Activated T-cell treated with anti-CD3 and anti-CD28 coated beads for 24 hours (primary cell): ENCODE results near the gene LRRK1.
"Not testable (repeated sequence)": the region's sequence is repeated elsewhere in the genome, so short reads cannot be mapped to it uniquely, and the experiment has no call there.

Experiments
- DNase-seq: peaks from one replicate; pipeline ENCODE4 v3.0.0-alpha.2; 2020; ENCODE audit warnings: low read depth

LRRK1 gene

DNA sequence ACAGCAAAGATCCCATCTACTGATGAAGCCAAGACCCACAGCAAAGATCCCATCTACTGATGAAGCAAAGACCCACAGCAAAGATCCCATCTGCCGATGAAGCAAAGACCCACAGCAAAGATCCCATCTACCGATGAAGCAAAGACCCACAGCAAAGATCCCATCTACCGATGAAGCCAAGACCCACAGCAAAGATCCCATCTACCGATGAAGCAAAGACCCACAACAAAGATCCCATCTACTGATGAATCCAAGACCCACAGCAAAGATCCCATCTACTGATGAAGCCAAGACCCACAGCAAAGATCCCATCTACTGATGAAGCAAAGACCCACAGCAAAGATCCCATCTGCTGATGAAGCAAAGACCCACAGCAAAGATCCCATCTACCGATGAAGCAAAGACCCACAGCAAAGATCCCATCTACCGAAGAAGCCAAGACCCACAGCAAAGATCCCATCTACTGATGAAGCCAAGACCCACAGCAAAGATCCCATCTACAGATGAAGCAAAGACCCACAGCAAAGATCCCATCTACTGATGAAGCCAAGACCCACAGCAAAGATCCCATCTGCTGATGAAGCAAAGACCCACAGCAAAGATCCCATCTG lies 176.7 kb downstream of the LRRK1 start:
- DNase-seq = not testable (repeated sequence)

DNA sequence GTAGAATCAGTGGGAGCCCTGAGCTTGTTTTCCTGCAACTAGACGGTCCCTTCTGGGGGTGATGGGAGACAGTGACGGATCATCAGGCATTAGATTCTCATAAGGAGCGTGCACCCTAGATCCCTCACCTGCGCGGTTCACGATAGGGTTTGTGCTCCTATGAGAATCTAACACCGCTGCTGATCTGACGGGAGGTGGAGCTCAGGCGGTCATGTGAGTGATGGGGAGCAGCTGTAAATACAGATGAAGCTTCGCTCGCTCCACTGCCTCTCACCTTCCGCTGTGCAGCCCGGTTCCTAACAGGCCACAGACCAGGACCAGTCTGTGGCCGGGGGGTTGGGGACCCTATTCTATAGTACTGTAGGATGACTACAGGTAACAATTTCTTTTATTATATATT lies 178.0 kb downstream of the LRRK1 start:
- no peak for DNase-seq

DNA sequence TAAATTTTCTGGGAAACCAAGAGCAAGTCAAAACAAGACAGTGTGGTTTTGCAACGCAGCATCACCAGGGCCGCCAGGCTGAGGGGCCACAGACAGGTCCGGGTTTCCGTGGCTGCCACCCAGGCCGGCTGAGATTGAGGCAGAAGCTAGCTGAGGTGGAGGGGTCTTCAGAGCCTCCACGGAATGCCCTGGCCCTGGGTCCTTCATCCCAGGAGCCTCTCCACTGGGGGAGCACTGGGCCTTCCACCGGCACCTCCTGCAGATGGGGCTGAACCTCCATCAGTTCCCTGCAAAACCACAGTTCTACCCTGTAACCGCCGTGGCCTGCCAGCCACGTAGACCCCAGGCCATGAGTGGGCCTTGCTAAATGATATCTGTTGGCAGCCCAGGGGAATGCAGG lies 180.0 kb downstream of the LRRK1 start:
- no peak for DNase-seq

DNA sequence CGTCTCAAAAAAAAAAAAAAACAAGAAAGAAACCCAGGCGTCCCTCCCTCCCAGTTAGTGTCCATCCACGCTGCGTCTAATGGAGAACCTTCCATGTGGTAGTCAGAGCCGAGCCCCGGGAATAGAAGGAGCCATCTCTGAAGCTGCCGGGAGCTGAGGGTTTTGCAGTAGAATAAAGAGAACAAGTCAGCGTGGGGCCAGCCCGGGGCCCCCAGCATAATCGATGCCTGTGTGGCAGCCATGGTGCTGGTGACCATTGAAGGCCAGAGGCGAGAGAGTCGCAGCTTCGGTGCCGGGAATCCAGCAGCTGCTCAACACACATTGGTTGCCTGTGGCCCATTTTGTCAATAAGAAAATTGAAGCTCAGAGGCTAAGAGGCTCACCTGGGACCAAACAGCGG lies 181.0 kb downstream of the LRRK1 start:
- DNase-seq = no peak

DNA sequence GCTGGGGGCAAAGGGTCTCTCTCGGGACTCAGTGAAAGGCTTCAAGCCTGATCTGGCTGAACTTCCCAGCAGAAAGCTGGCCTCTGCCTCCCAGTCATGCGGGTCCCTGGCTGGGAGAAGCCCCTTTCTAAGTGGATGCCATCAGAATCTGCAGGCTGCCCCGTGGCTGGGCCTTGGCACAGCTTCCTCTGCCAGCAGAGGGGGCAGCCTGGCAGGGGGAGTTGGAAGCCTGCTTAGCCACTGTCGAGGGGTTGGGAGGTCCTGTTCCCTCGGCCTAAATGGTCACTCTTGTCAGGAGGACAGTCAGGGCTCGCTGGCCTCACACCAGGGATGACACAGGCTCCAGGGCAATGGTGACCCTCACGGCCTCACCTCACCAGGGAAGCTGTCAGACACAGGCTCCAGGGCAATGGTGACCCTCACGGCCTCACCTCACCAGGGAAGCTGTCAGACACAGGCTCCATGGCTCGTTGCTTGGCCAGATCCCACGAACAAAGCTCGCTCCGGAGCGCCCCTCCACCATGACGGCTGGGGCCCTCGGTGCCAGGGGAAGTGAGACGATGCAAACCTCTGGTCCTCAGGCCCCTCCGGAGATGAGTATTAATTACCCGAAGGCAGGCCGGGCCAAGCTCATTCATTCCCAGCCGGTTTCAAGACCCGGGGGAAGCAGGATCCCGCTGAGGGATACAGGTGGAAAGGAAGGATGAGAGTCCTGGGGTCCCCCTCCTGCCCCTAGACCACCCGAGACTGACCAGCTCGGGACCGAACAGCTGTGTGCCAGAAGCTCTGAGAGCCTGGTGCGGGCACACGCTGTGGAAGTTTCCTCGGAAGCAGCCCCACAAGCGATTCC lies 181.7 kb downstream of the LRRK1 start:
- no peak for DNase-seq

DNA sequence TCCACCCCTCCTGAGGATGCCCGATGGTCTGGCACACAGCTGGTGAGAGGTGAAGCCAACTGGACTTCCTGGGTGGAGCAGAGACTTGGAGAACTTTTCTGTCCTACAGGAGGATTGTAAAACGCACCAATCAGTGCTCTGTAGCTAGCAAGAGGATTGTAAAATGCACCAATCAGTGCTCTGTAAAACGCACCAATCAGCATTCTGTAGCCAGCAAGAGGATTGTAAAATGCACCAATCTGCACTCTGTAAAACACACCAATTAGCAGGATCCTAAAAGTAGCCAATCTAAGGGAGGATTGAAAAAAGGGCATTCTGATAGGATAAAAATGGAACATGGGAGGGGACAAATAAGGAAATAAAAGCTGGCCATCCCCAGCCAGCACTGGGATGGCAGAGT lies 182.5 kb downstream of the LRRK1 start:
- no peak for DNase-seq

DNA sequence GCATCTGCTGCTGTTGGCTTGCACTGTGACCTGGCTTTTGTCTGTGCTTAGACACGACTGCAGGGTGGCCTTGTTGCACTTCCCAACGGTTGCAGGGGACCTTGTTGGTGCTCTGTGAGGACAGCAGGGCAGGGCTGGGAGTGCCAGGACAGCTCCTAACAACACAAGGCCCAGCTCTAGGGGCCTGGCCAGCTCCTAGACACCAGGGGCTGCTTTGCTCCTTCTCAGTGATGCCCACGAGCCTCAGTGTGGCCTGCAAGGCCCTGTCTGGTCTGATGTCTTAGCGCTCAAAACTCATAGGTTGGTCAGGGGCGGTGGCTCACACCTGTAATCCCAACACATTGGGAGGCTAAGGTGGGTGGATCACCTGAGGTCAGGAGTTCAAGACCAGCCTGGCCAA lies 183.6 kb downstream of the LRRK1 start:
- DNase-seq = no peak

DNA sequence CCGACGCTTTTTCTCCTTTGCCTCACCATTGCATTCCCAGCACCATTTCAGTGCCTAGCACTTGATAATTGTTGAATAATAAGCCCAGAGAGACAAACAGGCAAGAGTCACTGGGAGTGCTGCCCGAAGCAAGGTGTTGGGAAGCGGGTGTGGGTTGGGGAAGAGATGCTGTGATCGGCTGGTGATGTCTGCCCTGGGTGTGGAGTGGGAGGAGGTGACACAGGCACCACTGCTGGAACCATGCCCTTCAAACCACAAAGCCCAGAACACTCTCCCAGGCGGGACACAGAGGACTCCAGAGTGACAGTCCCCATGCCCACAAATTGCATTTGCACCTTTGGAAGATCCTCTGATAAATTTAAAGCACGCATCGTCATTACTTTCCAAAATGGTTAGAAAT lies 184.4 kb downstream of the LRRK1 start:
- no peak for DNase-seq

DNA sequence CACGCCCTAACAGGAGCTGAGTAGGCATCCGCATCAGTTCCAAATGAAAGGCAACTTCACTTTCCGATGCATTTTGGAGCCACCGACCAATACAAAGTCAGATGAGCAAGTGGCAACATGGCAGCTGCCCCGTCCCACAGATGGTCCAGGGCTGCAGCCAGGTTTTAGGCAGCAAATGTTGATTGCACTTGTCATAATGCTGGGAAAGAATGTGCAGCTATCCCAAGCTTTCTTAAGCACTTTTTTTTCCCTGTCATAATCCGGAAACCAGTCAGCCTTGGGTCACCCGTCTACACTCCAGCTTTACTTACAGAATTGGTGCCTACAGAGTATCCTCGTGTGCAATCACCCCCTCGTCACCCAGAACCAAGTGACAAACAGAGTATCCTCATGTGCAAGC lies 185.0 kb downstream of the LRRK1 start:
- no peak for DNase-seq

DNA sequence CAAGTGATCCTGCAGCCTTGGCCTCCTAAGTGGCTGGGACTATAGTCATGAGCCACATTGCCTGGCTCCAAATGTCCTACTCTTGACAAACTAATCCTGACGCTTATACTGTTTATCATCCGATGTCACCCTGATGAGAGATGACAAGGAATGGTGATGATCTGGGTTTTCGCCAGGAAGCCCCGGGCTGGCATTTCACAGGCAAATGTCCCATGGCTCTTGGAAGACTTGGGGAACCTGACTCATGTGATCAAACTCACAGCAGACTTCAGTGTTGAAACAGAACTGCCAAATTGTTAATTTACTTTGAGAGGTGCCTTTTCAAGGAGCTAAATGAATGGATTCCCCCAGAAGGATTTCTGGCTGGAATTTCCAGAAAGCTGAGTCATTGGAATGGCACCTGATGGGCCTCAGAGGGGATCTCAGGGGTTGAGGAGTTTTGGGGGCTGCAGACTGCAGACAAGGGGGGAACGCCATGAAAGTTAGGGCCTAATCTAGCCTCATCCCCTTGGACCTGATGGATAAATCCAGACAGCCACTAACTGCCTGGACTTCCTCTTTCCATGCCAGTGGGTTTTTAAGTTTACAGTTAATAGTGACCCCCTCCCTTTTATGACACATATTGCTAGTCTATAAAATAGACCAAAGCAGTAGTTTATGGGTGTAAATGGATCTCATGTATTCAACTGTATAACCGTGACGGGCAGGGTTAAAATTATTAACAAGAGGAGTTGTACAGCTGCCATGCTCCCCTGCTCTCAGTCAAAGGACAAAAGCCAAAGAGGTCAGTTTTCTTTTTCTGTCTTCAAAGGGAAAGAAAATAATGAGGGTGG lies 186.1 kb downstream of the LRRK1 start:
- DNase-seq = no peak

DNA sequence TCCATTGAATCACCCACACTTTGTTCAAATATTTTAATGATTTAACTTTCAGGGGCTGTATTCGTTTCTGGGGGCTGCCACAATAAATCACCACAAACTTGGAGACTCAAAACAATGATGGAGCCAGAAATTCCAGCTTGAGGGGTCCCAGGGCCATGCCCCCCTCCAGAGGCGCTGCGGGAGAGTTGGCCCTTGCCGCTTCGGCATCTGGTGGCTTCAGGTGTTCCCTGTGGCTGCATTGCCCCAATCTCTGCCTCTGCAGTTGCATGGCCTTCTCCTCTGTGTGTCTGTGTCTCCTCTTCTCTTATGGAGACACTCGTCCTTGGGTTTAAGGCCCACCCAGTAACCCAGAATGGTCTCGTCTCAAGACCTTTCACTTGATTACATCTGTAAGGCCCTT lies 187.9 kb downstream of the LRRK1 start:
- no peak for DNase-seq

DNA sequence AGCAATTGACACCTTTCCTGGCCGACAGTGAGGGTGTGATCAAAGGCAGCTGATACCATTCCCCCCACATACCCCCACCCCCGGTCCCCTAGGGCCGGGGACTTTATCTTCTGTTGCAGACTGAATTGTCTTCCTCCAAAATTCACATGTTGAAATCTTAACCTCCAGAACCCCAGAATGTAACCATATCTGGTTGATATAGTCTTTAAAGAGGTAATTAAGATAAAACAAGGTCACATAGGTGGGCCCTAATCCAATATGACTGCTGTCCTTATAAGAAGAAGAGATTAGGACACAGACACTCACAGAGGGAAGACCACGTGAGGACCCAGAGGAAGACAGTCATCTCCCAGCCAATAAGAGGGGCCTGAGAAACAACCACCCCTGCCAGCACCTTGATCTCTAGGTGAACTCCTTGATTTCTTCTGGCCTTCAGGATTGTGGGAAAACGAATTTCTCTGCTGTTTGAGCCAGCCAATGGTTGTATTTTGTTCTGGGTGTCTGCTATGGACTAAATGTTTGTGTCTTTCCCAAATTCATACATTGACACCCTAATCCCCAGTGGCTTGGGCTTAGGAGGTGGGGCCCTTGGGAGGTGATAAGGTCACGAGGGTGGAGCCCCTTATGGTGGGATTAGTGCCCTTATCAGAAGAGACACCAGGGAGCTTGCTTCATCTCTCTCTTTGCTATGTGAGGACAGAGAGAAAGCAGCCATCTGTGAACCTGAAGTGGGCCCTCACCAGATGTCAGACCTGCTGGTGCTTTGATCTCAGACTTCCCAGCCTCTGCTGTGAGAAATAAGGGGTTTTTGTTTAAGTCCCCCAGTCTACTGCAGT lies 188.7 kb downstream of the LRRK1 start:
- no peak for DNase-seq

DNA sequence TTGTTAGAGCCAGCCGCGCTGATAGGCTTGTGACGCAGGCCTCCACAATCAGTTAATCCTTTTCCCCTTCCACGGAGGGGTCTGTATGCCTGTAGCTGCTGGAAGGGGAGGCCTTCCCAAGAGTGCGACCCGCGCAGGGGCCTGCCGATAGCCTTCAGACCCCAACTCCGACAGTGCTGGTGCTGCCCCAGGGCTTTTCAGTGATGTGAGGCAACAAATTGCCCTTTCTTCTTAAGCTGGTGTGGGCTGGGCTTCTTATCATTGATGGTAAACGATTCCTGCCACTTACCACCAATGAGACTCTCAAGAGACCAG lies 189.3 kb downstream of the LRRK1 start:
- DNase-seq = no peak

DNA sequence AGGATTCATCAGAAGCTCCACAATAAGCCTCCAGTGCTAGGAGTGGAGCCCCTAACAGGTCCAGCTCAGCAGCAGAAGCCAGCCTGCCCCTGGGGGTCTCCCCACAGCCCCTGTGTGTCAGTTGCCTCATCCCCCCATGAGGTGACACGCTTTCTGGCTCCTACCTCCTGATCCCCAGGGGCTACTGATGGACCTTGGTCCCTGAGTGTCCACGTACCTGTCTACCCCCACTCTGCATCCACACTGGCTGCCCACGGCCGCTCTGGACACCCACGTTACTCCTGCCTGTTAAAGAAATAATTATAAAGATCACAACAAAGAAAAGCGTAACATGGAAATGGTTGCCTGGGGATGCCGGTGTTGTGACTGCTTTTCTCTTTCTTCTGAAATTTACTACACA lies 189.6 kb downstream of the LRRK1 start:
- no peak for DNase-seq

DNA sequence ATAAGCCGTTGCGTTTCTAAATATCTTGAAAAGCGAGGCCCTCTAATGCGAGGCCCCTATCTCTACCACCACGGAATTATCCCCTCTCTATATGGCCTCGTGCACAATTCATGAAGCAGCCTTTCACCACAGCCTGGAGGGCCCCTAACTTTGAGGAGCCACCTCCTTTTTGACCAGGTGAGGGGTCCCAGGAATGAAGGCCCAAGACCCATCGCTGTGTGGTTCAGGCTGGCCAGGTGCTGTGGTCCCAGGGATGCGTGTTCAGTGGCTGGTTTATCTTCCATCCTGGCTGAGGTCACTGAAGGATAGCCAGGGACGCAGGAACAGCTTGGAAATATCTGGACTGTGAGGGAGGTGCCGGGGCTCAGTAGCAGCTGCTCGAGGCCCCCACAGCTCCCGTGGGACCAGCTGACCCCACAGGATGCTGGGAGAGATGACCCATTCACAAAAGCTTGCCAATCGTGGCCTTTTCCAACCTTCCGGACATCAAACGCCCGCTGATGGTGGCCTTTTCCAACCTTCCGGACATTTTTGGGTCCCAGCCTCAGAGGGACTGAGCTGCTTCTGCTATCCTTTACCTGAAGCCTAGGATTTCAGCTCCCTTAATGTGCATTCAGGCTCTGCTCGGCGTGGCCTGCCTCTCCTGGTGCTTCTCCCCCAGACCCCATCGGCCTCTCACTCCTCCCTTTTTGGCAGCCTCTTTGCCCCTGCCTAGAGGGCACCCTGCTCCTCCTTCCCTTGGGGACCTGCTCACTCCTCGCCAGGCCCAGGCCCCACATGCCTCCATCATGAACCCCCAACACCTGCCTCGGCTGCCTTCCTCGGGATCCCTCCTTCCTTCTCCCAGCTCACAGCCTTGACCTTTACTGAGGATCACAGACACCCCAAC lies 191.8 kb downstream of the LRRK1 start:
- no peak for DNase-seq

DNA sequence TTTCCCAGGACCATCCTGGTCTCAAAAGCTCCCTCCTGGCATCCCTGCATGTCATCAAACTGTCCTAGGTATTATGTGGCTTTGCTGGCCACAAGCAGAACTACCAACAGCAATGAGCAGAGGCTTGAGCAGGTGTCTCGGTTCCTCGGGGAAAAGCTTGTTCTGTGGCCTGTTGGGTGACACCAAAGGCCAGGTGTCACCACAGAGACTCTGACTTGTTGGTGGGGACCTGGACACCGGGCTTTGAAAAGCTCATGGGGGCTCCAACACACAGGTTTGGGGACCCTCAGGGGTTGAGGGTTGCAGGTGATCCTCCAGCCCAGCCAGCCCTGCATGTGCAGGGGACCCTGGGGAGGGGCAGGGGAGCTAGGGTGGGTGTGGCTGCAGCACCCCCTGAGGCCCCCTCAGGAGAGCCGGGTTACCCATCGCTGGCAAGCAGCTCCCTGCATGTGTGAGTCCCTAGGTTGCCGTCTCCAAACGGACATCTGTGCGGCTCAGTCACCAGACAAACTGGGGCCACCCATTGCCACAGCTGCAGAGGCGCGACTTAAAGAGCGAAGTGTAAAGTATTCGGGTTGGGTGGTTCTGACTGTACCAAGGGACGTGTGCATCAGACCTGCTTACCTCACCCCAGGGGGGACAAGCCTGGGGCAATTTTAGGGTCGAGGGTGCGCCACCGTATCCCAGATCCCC lies 192.6 kb downstream of the LRRK1 start:
- DNase-seq = no peak

DNA sequence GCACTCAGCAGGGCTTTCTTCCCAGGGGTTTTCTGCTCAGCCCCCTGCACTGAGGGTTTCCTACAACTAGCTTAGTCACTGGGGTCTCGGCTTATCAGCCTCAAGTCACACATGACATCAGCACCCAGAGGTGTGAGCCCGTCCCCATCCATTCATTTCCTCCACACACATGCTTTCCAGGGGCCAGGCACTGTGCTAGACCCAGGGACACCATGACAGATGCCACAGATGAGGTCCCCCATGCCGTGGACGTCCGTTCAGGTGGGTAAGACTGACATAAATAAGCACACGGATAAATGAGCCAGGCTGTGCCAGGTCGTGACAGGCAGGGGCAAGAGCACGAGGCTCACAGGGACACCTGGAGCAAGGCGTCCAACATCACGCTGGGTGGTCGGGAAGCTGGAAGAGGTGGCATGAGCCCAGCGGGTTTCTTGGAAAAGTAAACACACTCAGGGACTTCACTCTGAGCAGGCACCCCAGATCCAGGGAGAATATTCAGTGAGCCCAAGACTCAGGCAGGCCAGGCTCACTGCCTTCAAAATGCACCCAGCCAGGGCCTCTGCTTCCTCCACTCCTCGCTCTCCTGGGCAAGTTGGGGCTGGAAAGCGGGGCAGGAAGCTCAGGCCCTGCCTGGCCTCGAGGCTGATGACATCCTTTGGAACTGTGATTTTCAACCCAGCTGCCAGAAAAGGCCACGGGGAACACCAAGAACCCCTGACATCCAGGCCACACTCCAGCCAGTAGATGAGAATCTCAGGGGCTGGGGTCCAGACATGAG lies 193.4 kb downstream of the LRRK1 start:
- no peak for DNase-seq

DNA sequence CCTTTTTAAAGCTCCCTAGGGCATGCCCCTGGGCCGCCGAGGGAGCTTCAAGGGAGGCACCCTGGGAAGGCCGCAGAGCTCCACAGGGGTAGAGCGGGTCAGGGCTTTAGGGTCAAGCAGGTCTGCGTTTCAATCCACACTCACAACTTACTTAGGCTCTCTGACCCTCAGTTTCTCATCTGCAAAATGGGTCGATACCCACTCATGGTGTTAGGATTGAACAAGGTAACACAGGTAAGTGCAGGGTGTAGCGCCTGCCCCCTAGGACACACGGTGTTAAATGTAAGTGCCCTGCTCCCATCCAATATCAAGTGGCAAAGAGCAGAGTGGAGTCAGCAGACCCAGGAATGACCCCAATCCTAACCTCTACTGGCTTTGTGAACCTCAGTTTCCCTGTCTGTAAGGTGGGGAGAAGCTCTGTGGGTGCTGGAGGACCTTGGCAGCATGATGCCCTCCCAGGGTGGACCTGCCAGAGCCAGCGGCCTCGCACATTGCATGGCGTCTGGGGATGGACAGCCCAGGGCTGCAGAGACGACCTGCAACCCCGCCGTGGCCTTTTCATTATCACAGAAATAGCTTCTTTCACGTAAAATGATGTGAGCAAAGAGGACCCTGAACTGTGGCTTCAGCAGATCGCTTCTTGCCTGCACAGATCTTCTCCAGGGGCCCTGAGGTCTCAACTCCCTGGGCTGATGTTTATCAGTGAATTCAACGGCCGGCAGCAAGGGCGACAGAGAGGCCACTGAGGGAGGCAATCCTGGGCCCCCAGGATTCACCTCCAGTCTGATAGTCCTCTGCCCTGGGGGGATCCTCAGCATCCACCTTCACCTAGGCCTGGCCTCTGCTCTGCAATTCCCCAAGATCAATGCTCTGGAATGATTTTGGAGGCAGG lies 194.2 kb downstream of the LRRK1 start:
- DNase-seq = no peak

DNA sequence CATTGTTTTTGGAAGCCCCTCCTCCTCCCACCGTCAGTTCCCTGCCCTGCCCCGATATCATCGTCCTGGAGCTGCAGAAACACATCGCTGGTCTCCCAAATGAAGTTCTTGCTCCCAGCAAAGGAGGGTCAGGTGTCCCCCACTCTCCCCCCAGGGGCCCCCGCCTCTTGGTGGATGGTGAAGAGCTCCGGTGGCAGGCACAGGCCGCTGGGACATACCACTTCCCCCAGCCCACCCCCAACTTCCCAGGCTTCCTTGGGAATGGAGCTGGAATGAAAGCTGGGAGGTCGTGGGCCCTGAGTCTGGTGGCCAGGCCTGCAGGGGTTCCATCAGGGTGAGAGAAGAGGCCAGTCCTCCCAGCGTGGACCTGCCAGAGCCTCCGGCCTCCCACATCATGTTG lies 195.0 kb downstream of the LRRK1 start:
- no peak for DNase-seq
